RPMI8226 (cell line): ENCODE data around the gene CLIP4.
A peak's percentile ranks its signal among the peaks of the same experiment; 100 is the strongest.

Experiments
- DNase-seq: peaks from one replicate; pipeline ENCODE4 v3.0.0-alpha.2; 2015

Gene CLIP4

DNA sequence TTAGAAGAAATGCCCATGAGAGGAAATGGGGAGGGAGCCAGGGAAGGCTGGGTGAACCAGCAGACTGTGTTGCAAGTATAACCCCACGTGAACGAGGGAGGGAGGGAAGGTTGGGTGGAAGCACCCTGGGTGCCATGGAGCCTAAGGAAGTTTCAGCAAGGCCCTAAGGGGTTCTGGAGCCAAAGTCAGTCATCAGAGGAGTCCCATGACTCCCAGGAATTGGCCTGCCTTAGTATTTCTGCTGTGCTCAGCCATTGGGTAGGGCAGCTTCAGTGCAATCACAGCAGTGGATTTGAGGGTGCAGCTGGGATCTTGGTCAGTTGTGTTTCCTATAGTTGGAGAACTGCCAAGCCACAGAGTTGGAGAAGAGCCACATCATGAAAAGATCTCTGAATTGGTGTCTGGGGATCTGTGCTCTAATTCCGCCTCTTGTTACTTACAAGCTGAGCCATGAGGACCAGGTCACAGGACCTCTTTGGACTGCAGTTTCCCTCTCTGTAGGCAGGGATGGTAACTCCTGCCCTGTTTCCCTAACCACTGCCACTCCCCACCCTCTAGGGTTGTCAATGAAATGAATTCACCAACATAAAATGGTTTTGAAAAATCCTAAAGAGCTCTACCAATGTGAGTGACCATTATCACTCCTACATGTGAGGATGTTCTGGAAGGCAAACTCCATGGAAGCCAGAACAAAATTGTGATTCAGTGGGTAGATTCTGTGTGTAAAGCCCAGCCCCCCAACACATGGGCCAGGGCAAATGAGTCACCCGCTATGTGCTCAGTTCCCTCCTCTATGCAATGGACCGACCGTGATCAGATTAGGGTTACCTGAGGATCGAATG, 108.9 kb downstream of the CLIP4 start:
- DNase-seq = peak; percentile 80

GRCh38 chr2:29224693-29225551, 109.7 kb downstream of the CLIP4 start:
- DNase-seq = no peak

DNA sequence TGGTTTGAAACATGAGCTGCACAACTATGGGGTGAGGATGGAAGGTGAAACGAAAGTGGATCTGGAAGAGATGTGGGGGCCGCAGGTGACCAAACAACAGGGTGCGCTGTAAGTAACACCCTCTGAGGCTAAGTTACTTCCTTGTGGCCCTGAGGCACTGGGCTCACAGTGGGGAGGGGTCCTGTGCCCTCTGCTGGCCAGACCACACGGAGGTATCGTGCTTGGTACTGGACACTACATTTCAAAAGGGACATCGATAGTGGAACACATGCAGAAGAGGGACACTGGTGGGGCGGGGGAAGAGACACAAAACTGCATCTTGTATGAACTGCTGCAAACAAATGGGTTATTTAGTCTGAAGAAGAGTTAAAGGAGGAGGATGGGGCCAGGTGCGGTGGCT, 110.6 kb downstream of the CLIP4 start:
- no peak for DNase-seq

DNA sequence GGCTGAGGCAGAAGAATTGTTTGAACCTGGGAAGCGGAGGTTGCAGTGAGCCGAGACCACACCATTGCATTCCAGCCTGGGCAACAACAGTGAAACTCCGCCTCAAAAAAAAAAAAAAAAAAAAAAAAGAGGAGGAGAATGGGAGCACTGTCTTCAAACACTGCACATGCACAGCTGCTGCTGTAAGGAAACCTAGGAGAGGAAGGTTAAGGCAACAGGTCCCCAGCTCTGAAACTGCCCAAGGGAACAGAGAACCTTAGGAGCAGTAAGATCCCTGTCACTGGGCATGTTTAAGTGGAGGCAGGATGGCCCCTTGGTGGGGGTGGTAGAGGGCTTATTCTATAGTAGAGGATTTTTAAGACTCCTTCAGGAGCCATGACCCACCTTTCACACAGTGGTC, 111.2 kb downstream of the CLIP4 start:
- no peak for DNase-seq

GRCh38 chr2:29226808-29227207, 111.6 kb downstream of the CLIP4 start:
- DNase-seq = no peak

- DNase-seq = no peak
Measured at GRCh38 chr2:29227935-29228675, 112.9 kb downstream of the CLIP4 start.

GRCh38 chr2:29228947-29229346, 113.7 kb downstream of the CLIP4 start:
- no peak for DNase-seq

DNA sequence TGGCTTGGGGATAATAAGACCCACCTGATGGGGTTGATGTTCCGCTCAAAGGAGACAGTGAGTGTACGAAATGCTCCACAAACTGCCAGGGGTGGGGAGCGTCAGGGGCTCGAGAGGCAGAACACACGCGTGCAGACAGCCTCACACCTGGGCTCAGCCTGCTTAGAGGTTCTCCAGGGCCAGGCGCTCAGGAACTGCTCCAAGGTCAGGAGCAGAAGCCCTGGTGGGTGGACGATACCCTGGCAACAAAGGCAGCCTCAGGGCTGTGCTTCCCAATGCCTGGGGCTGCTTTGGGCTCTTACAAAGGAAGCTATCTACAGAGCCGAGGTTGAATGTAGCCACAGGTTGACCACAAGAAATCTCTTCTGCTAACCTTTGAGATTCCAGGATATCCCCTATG, 114.4 kb downstream of the CLIP4 start:
- no peak for DNase-seq

GRCh38 chr2:29232041-29232440, 116.8 kb downstream of the CLIP4 start:
- DNase-seq = no peak

- no peak for DNase-seq
Measured at GRCh38 chr2:29233428-29233827, 118.2 kb downstream of the CLIP4 start.

- no peak for DNase-seq
Measured at GRCh38 chr2:29235411-29235810, 120.2 kb downstream of the CLIP4 start.

DNA sequence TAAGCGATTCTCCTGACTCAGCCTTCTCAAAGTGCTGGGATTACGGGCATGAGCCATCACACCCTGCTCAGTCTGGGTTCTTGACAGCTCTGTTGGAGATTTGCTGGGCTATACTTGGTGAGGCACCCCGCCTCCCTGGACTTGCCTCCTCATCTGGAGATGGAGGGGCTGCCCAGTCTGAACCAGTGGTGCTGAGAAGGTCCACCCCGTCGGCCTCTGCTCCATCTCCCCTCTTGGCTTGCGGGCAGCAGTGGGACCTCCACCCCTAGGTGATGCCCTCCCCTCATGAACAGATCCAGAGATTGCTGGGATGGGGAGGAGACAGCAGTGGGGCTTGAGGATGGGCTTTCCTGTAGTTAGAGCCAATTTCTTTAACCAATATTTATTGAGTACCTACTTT, 120.9 kb downstream of the CLIP4 start:
- DNase-seq = no peak

DNA sequence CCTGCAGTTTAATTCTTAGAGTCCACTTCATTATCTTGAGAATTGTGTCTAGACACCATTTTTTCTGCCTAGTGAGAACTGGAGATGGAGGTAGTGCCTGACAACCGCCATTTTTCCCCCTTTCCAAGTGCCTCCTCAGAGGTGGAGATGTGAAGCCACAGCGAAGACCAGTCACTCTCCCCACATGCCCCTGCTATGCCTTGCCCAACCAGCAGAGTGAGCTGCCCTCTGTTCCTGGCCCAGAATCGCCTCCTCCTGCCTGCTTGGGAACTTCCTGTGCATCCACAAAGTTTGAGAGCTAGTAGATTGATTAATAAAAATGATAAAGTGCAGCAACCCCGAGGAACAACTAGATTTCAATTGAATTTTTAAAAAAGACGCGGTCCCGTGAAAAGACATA, 123.3 kb downstream of the CLIP4 start:
- peak; percentile 40 for DNase-seq
